SH-SY5Y (cell line): ENCODE measurements around the gene RNF43.

Experiments
- GATA2 ChIP-seq: IDR thresholded peaks from 2 replicates; pipeline ENCODE4 v1.6.1; 2011; ENCODE audit warnings: mild to moderate bottlenecking, low read depth, low read length
- GATA3 ChIP-seq: IDR thresholded peaks from 2 replicates; pipeline ENCODE4 v1.6.1; 2011; ENCODE audit warnings: low read depth, mild to moderate bottlenecking, low read length, moderate library complexity

RNF43 gene

DNA sequence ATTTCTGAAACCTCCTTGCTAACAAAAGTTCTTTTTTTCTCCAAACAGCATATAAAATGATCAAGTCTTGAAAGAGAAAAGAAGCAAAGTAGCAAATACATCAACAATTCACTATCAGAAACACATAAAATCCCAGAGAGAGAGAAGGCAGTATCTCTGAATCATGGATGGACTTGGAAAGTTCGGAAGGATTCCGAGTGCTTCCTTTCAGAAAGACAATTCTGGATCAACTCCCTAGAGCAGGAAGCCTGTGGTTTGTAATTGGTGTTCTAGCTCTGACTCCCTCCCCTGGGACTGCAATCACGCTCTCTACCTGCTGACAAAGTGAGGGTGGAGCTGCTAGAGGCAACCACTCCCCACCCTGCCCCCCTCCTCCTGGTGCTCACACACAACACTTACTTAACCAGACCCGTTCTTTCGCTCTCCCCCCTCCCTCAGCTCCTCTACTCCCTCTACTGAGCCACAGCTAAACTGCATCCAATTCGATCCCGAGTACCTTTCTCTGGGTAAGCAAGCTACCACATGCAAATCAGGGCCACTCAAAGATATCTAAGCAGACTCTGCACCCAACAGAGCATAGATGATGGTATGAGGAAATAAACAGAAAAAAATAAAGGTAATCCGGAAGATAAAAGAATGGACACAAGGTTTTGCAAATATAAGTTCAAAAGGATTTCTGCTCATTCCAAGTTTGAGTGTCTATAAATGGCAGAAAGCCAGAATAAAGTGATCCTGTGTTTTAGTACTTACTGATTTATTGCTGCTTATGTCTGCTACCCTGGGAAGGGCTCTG is at the start of gene RNF43:
TSS of gene RNF43 (minus strand) at position 235 of the 793 bp plus-strand sequence. CDS start 1,957 bp downstream, outside the sequence.
- TF ChIP-seq GATA2 (no peak), GATA3 (no peak)

DNA sequence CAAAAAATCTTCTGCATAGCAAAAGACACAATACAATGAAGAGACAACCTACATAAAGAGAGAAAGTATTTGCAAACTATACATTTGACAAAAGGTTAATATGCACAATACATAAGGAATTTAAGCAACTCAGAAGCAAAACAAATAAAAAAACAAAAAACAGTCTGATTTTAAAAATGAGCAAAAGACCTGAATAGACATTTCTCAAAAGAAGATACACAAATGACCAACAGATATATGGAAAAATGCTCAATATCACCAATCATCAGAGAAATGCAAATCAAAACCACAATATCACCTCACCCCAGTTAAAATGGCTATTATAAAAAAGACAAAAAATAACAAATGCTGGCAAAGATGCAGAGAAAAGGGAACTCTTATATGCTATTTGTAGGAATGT is 38.2 kb upstream of the RNF43 start:
- no peak for TF ChIP-seq GATA3

DNA sequence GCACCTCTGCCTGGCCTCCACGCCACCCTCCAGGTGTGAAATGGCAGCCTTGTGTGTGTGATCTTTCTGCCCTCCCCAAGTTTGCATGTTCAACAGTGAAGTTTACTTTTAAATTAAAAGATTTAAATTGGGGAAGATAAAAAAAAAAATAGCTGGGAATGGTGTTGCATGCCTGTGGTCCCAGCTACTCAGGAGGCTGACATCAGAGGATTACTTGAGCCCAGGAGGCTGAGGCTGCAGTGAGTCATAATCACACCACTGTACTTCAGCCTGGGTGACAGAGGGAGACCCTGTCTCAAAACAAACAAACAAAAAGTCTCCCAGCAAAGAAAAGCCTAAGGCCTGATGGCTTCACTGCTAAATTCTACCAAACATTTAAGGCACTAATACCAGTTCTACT is 35.4 kb upstream of the RNF43 start:
- no peak for TF ChIP-seq GATA3
- no peak for TF ChIP-seq GATA2

DNA sequence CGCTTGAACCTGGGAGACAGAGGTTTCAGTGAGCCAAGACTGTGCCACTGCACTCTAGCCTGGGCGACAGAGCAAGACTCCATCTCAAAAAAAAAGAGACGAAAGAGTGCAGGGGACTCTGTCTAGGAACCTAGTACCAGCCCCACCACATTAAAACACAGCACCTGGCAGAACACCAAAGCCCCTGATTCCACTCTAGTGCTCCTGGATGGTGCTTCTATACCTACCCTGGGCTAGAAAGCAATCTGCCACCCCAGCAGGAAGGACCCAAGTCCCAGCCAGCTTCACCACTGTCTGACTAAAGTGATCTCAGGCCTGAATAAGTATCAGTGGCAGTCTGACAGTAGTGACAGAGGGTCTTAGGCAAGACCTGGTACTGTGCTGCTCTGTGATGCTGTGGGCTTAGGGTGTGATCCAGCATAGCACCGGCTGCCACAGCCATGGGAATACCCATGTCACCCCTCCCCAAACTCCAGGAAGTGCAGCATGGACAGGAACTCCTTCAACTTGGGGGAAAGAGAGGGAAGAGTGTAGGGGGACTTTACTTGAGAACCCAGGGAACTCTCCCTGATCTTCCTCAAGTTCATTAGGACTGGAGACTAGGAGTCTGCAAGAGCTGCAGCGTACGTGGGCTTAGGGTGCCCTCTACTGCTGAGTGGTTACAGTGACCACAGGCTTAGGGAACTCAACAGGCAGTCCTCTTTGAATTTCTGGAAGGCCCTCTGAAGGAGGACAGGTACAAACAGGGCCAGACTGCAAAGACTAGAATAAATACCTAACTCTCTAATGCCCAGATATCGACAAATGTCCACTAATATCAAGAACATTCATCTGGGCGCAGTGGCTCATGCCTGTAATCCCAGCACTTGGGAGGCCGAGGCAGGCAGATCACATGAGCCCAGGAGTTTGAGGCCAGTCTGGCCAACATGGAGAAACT is 30.0 kb upstream of the RNF43 start:
- no peak for TF ChIP-seq GATA3
- no peak for TF ChIP-seq GATA2

DNA sequence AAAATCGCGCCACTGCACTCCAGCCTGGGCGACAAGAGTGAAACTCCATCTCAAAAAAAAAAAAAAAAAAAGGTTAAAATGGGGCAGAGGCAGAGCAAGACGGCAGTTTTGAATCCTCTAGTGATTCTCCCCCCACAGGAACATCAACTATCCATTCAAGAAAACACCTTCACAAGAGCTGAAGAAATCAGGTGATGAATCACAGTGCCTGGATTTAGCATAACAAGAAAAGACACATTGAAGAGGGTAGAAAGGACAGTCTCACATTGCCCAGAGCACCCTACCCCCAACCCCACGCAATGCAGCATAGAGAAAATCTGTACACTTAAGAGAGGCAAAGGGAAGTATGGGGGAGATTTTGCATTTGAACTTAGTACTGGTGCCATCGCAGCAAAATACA is 28.8 kb upstream of the RNF43 start:
- TF ChIP-seq GATA2, result no peak
- TF ChIP-seq GATA3, result no peak

- TF ChIP-seq GATA3, result no peak
- no peak for TF ChIP-seq GATA2
These were observed 19.5 kb upstream of the RNF43 start for GRCh38 chr17:58436805-58437239.

GRCh38 chr17:58436245-58436644 is 18.9 kb upstream of the RNF43 start:
- no peak for TF ChIP-seq GATA2
- TF ChIP-seq GATA3, result no peak

DNA sequence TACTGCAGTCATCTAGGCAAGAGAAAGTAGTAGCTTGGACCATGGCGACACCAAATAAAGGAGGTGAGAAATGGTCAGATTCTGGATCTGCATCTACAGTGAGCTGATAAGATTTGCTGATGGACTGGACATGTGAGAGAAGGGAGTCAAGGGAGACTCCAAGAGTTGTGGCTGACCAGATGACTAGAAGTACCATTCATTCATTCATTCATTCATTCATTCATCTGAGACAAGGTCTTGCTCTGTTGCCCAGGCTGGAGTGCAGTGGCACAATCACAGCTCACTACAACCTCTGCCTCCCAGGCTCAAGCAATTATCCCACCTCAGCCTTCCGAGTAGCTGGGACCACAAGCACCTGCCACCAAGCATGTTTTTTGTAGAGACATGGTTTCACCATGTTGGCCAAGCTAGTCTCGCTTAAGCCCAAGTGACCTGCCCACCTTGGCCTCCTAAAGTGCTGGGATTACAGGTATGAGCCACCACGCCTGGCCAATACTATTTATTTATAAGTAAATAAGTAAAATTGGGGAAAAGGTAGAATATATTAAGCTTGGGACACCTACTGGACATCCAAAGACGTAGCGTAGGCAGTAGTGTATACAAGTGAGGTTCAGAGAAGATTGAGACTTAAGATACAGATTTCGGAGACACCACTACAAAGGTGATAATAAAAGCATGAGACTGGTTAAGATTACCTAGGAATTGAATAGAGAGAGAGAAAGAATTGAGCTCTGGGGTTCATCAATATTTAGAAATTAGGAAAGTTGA is 15.7 kb upstream of the RNF43 start:
- no peak for TF ChIP-seq GATA2

- TF ChIP-seq GATA2 (no peak), GATA3 (no peak)
These were observed 10.5 kb upstream of the RNF43 start for GRCh38 chr17:58427807-58428206.

- TF ChIP-seq GATA2, result no peak
- TF ChIP-seq GATA3, result no peak
These were observed 4.4 kb upstream of the RNF43 start for GRCh38 chr17:58421711-58422110.

GRCh38 chr17:58420827-58421226 is 3.5 kb upstream of the RNF43 start:
- TF ChIP-seq GATA3 (no peak), GATA2 (no peak)

DNA sequence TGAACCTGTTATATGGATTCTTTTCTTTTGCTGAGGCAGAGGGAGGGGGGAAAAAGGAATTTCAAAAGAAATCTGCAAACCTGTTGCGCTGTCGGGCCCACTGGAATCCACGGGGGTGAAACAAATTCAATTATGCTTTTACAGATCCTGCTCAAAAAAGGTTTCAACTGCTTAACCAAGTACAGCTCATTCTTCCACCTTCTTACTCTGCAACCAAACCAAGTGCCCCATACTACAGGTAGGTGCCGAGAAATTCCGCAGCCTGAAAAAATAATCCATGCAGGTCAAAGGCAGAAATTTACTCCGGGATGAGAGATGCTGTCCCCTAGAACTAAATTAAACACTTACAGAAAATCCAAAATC is 416 bp downstream of the RNF43 start:
- TF ChIP-seq GATA2 (no peak), GATA3 (no peak)

DNA sequence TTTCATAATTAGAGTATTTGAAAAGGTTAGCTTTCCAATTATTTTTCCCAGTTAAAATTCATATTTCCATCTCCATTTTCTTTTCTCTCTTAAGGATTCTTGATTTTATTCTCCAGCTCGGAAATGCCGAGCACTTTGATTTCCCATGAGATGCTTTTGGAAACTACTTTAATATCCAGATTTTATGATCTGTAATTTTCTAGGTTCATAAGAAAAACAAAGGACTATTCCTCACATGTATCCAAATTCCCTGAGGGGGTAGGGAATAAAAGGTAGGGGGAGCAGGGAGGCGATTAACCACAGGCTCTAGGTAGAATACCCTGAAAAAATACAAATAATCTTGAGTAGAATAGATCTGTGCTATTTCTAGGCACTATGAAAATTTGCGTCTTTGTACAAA is 938 bp downstream of the RNF43 start:
- TF ChIP-seq GATA3 (no peak), GATA2 (no peak)

- no peak for TF ChIP-seq GATA3
- TF ChIP-seq GATA2, result no peak
These were observed 1.8 kb downstream of the RNF43 start for GRCh38 chr17:58415371-58416055.

DNA sequence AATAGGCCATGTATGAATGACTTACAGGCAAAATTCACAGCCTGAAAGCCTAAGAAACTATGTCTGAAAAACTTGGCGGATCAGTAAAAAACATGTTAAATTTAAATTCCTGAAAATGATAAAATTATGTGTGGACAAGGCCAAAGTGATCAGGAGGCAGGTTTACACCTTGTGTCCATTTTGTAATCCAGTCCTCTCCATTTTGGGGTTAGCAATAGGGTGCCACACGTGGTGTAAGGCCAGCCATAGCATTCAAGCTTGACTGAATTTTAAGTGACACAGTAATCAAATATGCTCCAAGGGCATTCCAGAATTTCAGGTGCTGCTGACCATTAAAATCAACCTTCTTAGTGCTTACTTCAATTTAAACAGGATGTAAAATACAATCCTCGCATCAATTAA is 2.7 kb downstream of the RNF43 start:
- no peak for TF ChIP-seq GATA3
- TF ChIP-seq GATA2, result no peak
